ENCODE data around the gene SHB.

DNA sequence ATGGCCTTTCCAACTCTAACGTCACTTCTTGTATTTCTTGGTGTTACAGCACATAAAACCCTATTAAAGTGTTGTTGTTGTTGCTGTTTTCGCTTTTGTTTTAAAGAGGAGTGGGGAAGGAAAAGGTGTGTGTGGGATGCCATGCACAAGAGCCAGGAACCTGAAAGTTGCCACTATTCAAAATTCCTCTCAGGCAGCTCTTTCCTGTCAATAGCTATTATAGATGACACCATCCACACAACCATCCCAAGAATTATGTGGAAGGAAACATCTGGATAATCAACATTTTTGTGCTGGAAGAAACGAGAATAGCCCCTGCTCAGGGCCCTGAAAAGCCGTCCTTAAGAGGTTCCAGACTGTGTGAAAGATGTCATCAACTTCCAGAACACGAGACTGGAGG, 79.3 kb downstream of the SHB start:
- TF ChIP-seq, protein P1, sequence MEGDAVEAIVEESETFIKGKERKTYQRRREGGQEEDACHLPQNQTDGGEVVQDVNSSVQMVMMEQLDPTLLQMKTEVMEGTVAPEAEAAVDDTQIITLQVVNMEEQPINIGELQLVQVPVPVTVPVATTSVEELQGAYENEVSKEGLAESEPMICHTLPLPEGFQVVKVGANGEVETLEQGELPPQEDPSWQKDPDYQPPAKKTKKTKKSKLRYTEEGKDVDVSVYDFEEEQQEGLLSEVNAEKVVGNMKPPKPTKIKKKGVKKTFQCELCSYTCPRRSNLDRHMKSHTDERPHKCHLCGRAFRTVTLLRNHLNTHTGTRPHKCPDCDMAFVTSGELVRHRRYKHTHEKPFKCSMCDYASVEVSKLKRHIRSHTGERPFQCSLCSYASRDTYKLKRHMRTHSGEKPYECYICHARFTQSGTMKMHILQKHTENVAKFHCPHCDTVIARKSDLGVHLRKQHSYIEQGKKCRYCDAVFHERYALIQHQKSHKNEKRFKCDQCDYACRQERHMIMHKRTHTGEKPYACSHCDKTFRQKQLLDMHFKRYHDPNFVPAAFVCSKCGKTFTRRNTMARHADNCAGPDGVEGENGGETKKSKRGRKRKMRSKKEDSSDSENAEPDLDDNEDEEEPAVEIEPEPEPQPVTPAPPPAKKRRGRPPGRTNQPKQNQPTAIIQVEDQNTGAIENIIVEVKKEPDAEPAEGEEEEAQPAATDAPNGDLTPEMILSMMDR (IDR thresholded peaks at IDR 0.05; ENCODE audit: low read depth, low read length), result no peak
- no peak for TF ChIP-seq EZH2phosphoT487 (IDR thresholded peaks at IDR 0.05; ENCODE audit: low read depth)
